ENCODE data around the gene UBN2.

GRCh38 chr7:139294951-139295575 is 64.0 kb downstream of the UBN2 start:
- TF ChIP-seq POLR2AphosphoS5 (IDR thresholded peaks at IDR 0.05; ENCODE audit: low read depth, low read length) (no peak), POLR2A (IDR thresholded peaks at IDR 0.05; ENCODE audit: low read depth, low read length) (no peak)
